Stimulated activated CD4-positive, alpha-beta T cell treated with anti-CD3 and anti-CD28 coated beads, Interleukin-1b, Interleukin-23, amount 100 ng/mL, for 4 hours (primary cell): ENCODE measurements around the gene BUB3.

Experiments used
- DNase-seq, 2 donors: peaks; one replicate each; pipeline ENCODE4 v3.0.0-alpha.2; 2020; ENCODE audit warnings: low read depth in 2 of 2

BUB3 gene

DNA sequence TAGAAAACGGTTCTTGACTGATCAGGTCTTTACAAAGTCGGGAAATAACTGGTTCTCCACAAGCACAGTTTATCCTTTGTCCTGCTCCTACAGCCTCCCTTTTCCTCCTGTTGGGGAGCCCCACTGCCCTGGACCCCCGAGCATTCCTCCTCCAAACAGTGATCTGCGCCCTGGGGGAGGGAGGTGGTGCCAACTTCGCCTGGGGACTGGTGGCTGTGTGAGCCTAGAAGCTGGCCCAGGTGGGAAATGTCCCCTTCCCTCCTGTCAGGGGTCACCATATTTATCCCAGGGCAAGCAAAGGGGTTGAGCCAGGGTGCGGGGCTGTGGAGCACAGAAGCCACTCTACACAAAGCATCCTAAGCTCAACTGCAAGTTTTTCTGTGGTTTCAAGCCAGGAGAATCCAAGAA is 13.2 kb upstream of the BUB3 start:
- DNase-seq, result no peak

GRCh38 chr10:123141791-123142700 is 12.2 kb upstream of the BUB3 start:
- no peak for DNase-seq

DNA sequence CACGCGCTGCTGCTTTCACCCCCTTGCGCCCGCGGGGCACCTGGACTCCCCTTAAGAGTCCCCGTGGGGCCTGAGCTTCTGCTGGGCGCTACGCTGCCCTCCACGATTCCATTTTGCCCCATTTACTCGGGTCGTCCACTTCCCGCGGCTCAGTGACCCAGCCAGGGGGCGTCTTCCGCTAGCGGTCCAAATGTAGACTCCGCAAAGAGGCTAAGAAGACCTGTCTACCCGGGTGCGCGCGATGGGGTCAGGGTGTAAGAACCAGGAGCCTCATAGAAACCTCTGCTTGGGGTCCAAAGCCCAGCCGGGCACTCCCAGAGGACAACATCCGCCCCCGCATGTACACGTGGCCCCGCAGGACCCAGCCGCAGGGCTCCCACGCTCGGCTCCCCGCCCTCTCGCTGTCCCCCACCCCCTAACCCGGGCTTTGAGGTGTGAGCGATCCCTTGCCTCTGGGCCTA is 11.5 kb upstream of the BUB3 start:
- DNase-seq, result no peak

- no peak for DNase-seq
These were observed 10.9 kb upstream of the BUB3 start for GRCh38 chr10:123143162-123143824.

DNA sequence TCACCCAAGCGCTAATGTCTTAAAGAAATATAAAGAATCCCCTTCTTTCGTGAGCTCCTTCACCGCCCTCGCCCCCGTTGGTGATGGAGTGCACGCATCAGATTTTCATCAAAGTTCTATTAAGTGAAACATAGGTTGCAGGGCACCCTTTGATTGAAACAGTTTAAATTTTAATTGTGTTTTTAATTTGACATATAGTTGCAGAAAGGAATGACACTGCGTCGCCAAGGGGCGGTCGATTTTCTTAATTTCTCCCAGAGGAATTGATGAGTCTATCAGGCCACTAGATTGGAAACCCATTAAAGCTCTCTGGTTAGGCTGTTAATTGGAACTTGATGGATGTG is 10.4 kb upstream of the BUB3 start:
- DNase-seq, result no peak

DNA sequence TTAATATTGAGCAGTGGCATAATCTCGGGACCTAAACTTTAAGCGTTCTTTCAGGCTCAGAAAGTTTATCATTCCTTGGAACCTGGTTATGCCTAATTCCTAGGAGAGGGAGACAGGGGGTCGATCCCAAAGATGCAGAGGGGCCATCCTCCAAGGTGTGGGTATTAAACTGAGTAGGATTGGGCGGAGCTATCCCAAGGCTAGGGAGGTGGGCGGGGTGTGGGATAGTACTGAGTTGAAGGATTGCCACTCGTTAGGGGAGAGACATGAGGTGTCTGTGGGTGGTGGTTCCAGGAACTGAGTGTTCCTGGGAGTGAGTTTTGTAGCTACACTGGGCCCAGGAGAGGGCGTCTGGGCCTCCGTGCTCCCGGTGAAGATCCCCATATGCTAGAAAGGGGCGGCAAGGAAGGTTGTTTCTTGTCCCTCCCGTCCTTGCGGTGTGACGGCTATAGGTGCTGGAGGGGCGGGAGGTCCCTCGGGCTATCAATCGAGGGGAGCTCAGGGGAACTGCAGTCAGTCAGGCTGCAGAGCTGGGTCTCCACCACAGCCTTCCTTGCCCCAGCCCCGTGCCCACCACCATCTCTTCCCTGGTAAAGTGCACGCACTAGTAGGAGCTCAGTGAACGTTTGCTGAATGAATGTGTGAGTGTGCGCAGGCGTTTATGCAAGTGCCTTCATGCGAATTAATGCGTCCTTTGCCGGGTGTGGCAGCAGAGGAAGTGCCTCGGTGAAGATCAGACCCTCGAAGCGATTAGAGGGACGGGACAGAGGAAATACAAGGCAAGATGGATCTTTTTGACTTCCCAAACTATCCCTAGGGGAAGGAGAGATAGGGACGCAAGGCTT is 9.3 kb upstream of the BUB3 start:
- no peak for DNase-seq

- DNase-seq, result no peak
These were observed 8.6 kb upstream of the BUB3 start for GRCh38 chr10:123145542-123146012.

- no peak for DNase-seq
These were observed 7.9 kb upstream of the BUB3 start for GRCh38 chr10:123146013-123146893.

DNA sequence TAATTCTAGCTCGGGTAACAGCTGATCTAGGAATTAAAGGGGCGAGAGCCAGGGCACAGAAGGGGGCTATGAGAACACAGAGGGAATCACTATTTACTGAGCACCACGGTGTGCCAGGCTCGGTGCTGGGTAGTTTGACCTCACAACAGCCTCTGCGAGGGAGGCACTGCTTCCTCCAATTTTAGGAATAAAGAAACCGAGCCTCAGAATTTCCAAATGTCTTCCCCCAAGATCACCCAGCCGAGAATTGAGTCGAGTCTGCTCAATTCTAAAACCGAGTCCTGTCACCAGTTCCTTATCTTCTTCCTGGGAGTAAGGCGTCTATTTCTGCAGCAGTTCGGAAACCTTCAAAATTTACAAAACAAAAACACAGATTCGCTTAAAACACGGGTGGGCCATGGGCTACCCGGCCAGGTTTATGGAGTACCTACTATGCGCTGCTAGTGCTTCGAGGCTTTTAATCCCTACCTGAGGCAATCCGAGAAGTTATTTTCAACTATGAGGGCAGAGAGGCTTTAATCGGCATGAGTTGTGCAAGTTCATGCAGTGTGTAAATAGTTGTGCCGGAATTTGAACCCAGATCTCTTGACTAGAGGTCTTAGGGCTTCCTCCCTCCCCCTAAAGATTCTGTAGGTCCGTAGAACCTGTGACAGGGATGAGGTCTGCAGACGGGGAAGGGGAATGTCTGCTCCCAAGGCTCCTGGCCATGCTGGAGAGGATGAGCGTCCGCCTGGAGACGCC is 7.1 kb upstream of the BUB3 start:
- no peak for DNase-seq

GRCh38 chr10:123147635-123148413 is 6.4 kb upstream of the BUB3 start, which contains the start of gene HMX2:
Gene HMX2 (plus strand): TSS chr10:123148136. CDS start chr10:123148379, 243 bp downstream.
- no peak for DNase-seq

DNA sequence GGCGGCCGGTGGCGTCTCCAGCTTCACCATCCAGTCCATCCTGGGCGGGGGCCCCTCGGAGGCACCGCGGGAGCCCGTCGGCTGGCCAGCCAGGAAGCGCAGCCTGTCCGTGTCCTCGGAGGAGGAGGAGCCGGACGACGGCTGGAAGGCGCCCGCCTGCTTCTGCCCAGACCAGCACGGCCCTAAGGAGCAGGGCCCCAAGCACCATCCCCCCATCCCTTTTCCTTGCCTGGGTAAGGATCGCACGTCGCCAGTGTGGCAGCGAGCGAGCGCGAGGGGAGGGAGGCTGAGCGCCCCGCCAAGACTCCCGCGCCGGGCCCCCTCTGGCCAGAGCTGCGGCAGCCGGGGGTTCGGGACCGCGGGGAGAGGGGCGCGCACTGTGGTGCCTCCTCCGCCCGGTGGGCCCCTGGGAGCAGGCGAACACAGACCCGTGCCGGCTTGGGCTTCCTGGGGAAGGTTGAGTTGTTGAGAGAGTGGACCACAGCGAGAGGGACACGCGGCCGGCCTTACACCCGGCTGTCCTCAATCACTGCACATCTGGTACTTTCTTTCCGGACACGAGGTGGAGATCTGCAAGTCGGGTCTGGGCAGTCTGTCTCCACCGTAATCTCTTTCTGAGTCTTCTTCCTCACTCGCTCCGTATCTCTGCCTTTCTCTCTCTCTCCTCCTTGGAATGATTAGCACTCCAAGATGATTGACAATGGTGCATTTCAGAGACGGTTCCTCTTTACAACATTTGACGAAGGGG is 5.6 kb upstream of the BUB3 start:
- DNase-seq, result no peak

DNA sequence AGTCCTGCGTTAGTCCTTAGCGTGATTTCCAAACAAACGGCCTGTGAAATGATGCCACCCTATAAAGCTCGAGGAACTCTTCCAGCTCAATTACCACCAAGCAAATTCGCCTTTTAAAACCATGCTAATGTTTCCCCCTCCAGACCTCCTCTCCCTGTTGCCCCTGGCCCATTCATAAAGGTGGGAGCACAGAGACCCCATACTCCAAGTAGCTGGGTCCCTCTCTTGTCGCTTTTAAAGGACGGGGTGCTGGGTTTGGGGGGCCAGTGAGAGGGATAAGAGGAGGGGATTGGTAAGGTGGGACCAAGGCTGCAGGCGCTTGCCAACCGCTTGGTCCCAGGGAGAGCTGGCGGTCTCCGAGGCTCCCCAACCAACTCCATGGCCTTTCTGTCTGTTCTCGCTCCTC is 5.0 kb upstream of the BUB3 start:
- no peak for DNase-seq

DNA sequence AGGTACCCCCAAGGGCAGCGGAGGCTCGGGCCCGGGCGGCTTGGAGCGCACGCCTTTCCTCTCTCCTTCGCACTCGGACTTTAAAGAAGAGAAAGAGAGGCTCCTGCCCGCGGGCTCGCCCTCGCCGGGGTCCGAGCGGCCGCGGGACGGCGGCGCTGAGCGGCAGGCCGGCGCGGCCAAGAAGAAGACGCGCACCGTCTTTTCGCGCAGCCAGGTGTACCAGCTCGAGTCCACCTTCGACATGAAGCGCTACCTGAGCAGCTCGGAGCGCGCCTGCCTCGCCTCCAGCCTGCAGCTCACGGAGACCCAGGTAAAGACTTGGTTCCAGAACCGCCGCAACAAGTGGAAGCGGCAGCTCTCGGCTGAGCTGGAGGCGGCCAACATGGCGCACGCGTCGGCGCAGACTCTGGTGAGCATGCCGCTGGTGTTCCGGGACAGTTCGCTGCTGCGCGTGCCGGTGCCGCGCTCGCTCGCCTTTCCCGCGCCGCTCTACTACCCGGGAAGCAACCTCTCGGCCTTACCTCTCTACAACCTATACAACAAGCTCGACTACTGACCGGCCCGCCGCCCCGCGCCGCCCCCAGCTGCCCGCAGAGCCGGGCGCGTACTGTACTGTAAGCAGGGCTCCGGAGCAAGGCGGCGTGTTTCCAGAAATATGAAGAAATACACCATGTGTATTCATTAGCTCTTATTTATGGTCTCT is 4.5 kb upstream of the BUB3 start:
- no peak for DNase-seq

DNA sequence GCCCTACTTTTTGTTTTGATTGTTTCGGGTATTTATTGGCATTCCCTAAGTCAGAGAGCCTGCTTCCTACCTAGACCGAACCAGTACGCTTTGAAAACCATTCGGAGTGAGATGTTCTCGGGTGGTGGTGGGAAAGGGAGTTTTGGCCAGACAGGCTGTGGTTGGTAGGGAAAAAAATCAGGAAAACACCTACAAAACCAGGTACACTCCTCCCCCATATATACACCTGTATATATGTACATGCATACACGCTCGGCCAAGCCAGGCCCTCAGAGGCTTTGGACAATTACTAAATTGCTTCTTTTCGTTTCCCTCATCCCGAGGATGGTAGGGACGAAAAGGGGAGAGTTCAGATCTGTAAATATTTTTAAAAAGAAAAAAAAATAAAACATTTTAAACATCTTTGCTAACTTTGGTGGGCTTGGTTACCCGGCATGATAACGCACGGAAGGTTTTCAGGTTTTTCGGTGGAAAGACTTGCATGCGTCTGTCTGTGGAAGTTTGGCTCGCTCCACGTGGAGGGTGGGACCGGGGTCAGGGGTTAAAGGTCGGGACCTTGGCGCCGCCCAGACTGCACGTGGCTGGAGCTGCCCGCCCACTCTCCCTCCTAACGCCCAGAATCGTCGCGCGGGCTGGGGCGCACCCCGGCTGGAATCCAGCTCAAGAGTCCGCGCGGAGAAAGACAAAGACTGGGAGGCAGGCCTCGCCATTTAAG is 3.8 kb upstream of the BUB3 start:
- DNase-seq, result no peak

GRCh38 chr10:123150986-123151736 is 3.0 kb upstream of the BUB3 start:
- DNase-seq, result no peak

GRCh38 chr10:123151737-123152135 is 2.5 kb upstream of the BUB3 start:
- DNase-seq, result no peak
